DMS114 treated with DMSO at 0.1 percent for 48 hours (cell line): Measurements from ENCODE around the gene ATRNL1.
"Not testable (repeated sequence)": the region's sequence is repeated elsewhere in the genome, so short reads cannot be mapped to it uniquely, and the experiment has no call there.

ENCODE experiments used
- DNase-seq: peaks from one replicate; lab custom pipeline; 2025; ENCODE audit not compliant: unreplicated experiment; lab: John Stamatoyannopoulos, UW

ATRNL1 gene

DNA sequence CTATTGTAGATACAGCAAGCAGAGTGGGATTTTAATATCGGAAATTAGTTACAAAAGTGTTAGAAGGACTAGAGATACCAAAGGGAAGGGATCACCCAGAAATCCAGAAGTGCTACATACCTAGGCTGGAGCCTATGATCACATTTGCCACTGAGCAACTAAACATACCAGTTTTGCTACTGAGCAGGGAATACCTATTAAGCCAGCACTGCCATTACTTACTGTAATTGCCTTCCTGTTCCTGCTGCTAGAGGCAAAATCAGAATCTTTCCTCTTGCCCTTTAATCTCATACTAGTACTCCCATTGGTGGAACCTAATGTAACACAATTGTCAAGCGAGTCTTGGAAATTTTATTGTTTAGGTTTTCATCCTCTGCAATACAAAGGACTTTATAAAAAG, 121.7 kb downstream of the ATRNL1 start:
- no peak for DNase-seq

DNA sequence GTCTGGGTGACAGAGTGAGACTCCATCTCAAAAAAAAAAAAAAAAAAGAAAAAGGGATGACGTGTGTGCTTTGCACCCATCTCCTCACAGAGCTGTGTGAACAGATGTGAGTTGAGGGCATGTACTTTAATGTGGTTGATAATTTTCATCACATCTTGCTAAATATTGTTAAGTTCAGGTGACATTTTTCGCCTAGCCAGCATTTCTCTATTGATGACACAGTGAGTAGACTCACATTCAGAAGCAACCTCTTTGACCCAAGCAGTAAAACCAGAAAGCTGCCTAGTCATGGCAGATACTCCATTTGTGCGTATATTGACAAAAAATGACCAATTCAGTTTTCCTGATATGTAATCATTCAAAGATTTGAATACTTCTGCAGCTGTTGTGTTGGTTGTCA, 126.0 kb downstream of the ATRNL1 start:
- no peak for DNase-seq

GRCh38 chr10:115222039-115222438, 128.9 kb downstream of the ATRNL1 start:
- DNase-seq: no peak

DNA sequence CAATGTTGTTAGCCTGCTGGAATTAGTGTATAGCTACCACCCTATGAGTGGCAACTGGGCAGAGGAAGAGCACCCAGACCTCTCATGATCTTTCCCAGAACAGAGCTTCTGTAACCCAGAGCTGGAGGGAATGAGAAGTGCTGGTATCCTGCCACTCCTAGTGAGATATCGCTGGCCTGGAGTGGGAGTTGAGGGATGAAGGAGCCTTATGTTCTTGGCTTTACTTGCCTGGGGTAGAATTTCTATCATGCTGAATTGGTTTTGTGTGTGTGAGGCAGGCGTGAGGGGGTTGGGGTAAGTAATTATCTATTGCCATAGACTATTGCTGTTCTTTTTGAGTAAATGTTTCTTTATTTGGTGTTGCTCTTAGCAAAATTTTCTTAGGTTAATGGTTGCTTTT, 146.6 kb downstream of the ATRNL1 start:
- DNase-seq: no peak

GRCh38 chr10:115250784-115251183, 157.6 kb downstream of the ATRNL1 start:
- no peak for DNase-seq

DNA sequence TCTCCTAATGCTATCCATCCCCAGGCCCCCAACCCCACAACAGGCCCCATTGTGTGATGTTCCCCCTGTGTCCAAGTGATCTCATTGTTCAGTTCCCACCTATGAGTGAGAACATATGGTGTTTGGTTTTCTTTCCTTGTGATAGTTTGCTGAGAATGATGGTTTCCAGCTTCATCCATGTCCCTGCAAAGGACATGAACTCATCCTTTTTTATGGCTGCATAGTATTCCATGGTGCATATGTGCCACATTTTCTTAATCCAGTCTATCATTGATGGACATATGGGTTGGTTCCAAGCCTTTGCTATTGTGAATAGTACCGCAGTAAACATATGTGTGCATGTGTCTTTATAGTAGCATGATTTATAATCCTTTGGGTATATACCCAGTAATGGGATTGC, 160.6 kb downstream of the ATRNL1 start:
- not testable (repeated sequence) for DNase-seq

GRCh38 chr10:115272482-115272881, 179.3 kb downstream of the ATRNL1 start:
- no peak for DNase-seq

- no peak for DNase-seq
Measured at GRCh38 chr10:115278294-115278693, 185.1 kb downstream of the ATRNL1 start.

GRCh38 chr10:115295213-115295805, 202.1 kb downstream of the ATRNL1 start:
- DNase-seq: no peak

DNA sequence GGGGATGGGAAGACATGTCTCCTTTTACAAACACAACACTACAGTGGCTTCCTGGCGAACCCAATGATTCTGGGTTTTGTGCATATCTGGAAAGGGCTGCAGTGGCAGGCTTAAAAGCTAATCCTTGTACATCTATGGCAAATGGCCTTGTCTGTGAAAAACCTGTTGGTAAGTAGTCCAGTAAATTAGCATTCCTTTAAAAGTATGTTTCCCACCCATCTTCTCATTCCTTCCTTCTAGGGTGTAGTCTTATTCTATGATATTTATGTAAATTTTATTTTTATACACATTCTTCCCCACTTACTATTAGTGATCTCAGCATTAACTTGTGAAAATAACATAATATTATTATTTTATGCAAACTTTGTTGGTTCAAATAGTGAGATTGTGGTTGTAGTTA, 206.9 kb downstream of the ATRNL1 start:
- no peak for DNase-seq

GRCh38 chr10:115319669-115320068, 226.5 kb downstream of the ATRNL1 start:
- not testable (repeated sequence) for DNase-seq

DNA sequence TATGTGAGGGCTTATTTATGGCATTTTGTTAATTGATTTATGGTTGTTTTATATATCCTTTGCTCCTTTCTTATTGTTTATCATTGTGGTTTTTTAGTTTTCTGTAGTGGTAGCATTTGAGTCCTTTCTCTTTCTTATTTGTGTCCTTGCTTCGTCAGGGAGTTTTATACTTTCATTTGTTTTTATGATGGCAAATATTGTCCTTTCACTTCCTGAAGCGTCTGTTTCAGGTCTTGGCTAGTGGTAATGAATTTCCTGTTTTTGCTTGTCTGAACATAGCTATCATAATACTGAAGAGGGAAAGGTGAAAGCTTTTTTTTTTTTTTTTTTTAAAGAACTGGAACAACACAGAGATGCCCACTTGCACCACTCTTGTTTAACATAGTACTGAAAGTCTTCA, 228.2 kb downstream of the ATRNL1 start:
- DNase-seq: no peak

- no peak for DNase-seq
Measured at GRCh38 chr10:115328331-115328730, 235.2 kb downstream of the ATRNL1 start.

- no peak for DNase-seq
Measured at GRCh38 chr10:115335366-115335765, 242.2 kb downstream of the ATRNL1 start.

DNA sequence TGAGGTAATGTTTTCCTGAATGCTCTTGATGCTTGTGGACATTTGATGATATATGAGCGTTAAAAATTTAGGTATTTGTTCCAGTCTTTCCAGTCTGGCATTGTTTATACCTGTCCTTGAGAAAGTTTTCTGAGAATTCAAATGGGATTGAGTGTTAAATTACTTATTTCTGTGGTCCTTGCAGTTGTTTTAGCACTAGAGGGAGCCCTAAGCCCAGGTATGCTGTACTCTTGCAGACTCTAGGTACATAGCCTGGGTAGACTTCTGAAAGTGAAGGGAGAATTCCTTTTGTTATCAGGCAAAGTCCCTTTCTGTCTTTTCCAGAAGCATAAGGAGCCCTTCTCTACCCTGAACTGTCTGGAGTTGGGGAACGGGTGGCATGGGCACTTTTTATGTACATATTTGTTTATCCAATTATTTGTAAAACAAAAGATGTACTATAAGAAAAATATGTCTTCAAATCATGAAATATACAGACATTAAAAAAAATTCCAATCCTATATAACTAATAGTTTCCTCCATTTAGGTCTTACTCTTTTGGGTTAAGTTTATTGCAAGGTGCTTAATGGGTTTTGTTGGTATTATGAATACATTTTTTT, 262.1 kb downstream of the ATRNL1 start:
- DNase-seq: peak; percentile 74

DNA sequence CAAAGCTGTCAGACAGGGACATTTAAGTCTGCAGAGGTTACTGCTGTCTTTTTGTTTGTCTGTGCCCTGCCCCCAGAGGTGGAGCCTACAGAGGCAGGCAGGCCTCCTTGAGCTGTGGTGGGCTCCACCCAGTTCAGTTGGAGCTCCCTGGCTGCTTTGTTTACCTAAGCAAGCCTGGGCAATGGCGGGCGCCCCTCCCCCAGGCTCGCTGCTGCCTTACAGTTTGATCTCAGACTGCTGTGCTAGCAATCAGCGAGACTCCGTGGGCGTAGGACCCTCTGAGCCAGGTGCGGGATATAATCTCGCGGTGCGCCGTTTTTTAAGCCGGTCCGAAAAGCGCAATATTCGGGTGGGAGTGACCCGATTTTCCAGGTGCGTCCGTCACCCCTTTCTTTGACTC, 274.8 kb downstream of the ATRNL1 start:
- DNase-seq: not testable (repeated sequence)

DNA sequence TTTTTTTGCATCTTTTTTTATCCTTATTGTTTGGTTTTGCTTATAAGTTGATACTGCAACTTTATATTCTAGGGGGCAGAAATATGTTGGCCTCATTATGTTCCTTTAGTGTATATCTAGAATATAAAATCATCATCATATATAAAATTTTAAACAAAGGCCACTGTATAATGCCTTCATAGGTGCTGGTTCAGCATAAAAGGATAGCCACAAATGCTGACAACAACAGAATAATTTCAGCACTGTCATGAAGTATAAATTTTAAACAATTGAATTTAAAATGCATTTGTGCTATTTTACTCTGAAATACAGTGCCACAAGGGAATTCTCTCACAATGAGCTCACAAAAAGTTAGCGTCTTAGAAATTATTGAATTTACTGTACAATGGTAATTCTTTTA, 285.9 kb downstream of the ATRNL1 start:
- DNase-seq: no peak

- no peak for DNase-seq
Measured at GRCh38 chr10:115384665-115385064, 291.5 kb downstream of the ATRNL1 start.

DNA sequence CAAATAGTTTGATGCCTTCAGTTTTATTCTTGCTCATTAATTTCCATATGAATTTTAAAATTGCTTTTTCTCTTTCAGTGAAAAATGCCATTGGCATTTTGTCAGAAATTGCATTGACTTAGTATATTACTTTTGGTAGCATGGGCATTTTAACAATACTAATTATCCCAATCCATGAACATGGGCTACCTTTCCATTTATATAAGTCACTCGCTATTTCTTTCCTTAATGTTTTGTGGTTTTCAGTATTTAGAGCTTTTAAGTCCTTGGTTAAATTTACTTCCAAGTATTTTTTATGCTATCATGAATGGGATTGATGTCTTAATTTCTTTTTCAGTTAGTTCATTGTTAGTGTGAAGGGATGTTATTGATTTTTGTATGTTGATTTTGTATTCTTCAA, 297.4 kb downstream of the ATRNL1 start:
- DNase-seq: no peak

GRCh38 chr10:115398026-115398425, 304.9 kb downstream of the ATRNL1 start:
- DNase-seq: no peak

- DNase-seq: no peak
Measured at GRCh38 chr10:115402699-115403098, 309.5 kb downstream of the ATRNL1 start.

DNA sequence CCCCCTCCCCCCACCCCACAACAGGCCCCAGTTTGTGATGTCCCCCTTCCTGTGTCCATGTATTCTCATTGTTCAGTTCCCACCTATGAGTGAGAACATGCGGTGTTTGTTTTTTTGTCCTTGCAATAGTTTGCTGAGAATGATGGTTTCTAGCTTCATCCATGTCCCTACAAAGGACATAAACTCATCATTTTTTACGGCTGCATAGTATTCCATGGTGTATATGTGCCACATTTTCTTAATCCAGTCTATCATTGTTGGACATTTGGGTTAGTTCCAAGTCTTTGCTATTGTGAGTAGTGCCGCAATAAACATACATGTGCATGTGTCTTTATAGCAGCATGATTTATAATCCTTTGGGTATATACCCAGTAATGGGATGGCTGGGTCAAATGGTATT, 312.7 kb downstream of the ATRNL1 start:
- not testable (repeated sequence) for DNase-seq

DNA sequence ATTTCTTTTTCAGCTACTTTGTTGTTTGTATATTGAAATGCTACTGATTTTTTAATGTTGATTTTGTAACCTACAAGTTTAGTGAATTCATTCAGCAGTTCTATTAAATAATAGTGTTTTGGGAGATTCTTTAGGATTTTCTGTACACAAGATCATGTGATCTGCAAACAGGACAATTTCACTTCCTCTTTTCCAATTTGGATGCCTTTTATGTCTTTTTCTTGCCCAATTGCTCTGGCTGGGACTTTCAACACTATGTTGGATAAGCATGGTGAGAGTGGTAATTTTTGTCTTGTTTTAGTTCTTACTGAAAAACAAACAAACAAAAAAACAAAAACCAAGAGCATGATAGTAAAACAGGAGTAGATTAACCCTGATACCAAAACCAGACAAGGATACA, 316.2 kb downstream of the ATRNL1 start:
- no peak for DNase-seq
